GM12878 (cell line): ENCODE data around the gene ABR.

Experiments
- BACH1 ChIP-seq: fragments of 450-650 bp; IDR thresholded peaks from 2 replicates; pipeline ENCODE4 v1.6.1; 2017; ENCODE audit warnings: mild to moderate bottlenecking, borderline replicate concordance
- BCL11A ChIP-seq: IDR thresholded peaks from 2 replicates; pipeline ENCODE4 v1.6.1; 2011; ENCODE audit warnings: low read depth, low read length
- DPF2 ChIP-seq: fragments of 450-650 bp; IDR thresholded peaks from 2 replicates; pipeline ENCODE4 v1.6.1; 2017; ENCODE audit warnings: mild to moderate bottlenecking
- SIN3A ChIP-seq: IDR thresholded peaks from 2 replicates; pipeline ENCODE4 v1.6.1; 2012; ENCODE audit warnings: low read depth, low read length, improper control_type of control experiment
- SRF ChIP-seq, 2 experiments: IDR thresholded peaks; 2 replicates each; pipeline ENCODE4 v1.6.1; 2011; ENCODE audit warnings: low read depth in 2 of 2, low read length in 2 of 2, mild to moderate bottlenecking in 1 of 2, moderate library complexity in 1 of 2
- TF ChIP-seq, protein P1 (sequence below), 3 experiments: IDR thresholded peaks in 2 of 3; conservative IDR thresholded peaks in 1 of 3; 2 replicates each; pipeline ENCODE4 v1.5.1; 2011; ENCODE audit warnings: low read depth in 3 of 3, low read length in 3 of 3, mild to moderate bottlenecking in 3 of 3, control low read depth in 2 of 3, moderate library complexity in 2 of 3, inconsistent platforms in 1 of 3, mixed read lengths in 1 of 3; ENCODE audit not compliant: control insufficient read depth in 2 of 3, insufficient read depth in 1 of 3; ENCODE audit errors: extremely low read depth in 1 of 3
- TF ChIP-seq, protein P2 (sequence below): IDR thresholded peaks from 2 replicates; pipeline ENCODE4 v1.6.1; 2012; ENCODE audit warnings: low read depth, low read length, improper control_type of control experiment

DNA sequence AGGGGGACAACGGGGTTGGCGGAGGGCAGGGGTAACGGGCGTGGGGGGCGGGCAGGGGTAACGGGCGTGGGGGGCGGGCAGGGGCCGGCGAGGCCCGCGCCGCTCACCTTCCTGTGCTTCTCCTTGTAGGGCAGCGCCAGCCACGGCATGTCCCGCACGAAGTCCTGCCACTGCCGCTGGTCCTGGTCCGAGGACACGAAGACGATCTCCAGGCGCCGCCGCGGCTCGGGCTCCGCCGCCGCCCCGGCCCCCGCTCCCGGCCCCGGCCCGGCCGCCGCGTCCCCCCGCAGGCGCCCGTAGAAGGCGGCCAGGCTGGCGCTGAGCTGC is 200.6 kb downstream of the ABR start:
- TF ChIP-seq SIN3A (no peak), SRF (IDR thresholded peaks at IDR 0.05; ENCODE audit: low read depth in 2 of 2, low read length in 2 of 2) (no peak), BCL11A (no peak), DPF2 (no peak), BACH1 (no peak)
- TF ChIP-seq, protein P1, sequence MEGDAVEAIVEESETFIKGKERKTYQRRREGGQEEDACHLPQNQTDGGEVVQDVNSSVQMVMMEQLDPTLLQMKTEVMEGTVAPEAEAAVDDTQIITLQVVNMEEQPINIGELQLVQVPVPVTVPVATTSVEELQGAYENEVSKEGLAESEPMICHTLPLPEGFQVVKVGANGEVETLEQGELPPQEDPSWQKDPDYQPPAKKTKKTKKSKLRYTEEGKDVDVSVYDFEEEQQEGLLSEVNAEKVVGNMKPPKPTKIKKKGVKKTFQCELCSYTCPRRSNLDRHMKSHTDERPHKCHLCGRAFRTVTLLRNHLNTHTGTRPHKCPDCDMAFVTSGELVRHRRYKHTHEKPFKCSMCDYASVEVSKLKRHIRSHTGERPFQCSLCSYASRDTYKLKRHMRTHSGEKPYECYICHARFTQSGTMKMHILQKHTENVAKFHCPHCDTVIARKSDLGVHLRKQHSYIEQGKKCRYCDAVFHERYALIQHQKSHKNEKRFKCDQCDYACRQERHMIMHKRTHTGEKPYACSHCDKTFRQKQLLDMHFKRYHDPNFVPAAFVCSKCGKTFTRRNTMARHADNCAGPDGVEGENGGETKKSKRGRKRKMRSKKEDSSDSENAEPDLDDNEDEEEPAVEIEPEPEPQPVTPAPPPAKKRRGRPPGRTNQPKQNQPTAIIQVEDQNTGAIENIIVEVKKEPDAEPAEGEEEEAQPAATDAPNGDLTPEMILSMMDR (IDR thresholded peaks at IDR 0.05 in 2 of 3, conservative IDR thresholded peaks at IDR 0.05 in 1 of 3; ENCODE audit: control insufficient read depth in 2 of 3, extremely low read depth in 1 of 3, insufficient read depth in 1 of 3, low read depth in 3 of 3, low read length in 3 of 3): no peak
- TF ChIP-seq, protein P2, sequence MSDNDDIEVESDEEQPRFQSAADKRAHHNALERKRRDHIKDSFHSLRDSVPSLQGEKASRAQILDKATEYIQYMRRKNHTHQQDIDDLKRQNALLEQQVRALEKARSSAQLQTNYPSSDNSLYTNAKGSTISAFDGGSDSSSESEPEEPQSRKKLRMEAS: no peak
